ENCODE measurements around the gene ADGRL2.

Gene ADGRL2

GRCh38 chr1:82007804-82008203 is 207.1 kb downstream of the ADGRL2 start:
- Histone ChIP-seq H3K4me2 (ENCODE audit: low read length) (no peak overlapping the region), H2BK15ac (replicated peaks; ENCODE audit: low read depth) (no peak overlapping the region), H3K18ac (ENCODE audit: low read length) (no peak overlapping the region), H3K27me3 (ENCODE audit: insufficient read depth, low read length, poor library complexity) (no peaks in the 10 kb centered on the region), H4K5ac (ENCODE audit: low read length) (no peak overlapping the region), H3K4ac (ENCODE audit: low read depth, low read length) (no peak overlapping the region), H4K8ac (ENCODE audit: low read depth, low read length) (no peak overlapping the region), H2AK5ac (ENCODE audit: low read length) (no peak overlapping the region), H3K23ac (ENCODE audit: low read length) (no peak overlapping the region), H3K9ac (ENCODE audit: low read length) (no peak overlapping the region), H3K79me1 (ENCODE audit: low read length) (no peaks in the 10 kb centered on the region), H3K4me3 (ENCODE audit: low read length) (no peak overlapping the region), H2BK120ac (ENCODE audit: low read depth, low read length) (no peak overlapping the region), H3K36me3 (ENCODE audit: control insufficient read depth, insufficient read depth, low read length) (no peaks in the 10 kb centered on the region), H3K27ac (ENCODE audit: low read depth, low read length) (no peak overlapping the region), H3K56ac (ENCODE audit: low read length) (peak overlapping the region; percentile 25), H3K79me2 (ENCODE audit: control insufficient read depth, insufficient read depth, low read length) (no peaks in the 10 kb centered on the region), H3K4me1 (ENCODE audit: control insufficient read depth, low read depth, low read length) (peaks cover 3% of the 10 kb centered on the region), H2BK5ac (ENCODE audit: low read length) (no peak overlapping the region)
- no peak for DNase-seq

- Histone ChIP-seq H2BK15ac (replicated peaks; ENCODE audit: low read depth) (no peak overlapping the region), H3K79me1 (ENCODE audit: low read length) (no peaks in the 10 kb centered on the region), H3K23ac (ENCODE audit: low read length) (no peak overlapping the region), H3K4me1 (ENCODE audit: control insufficient read depth, low read depth, low read length) (no peaks in the 10 kb centered on the region), H3K56ac (ENCODE audit: low read length) (no peak overlapping the region), H3K79me2 (ENCODE audit: control insufficient read depth, insufficient read depth, low read length) (no peaks in the 10 kb centered on the region), H3K27ac (ENCODE audit: low read depth, low read length) (no peak overlapping the region), H2BK120ac (ENCODE audit: low read depth, low read length) (no peak overlapping the region), H4K5ac (ENCODE audit: low read length) (no peak overlapping the region), H2AK5ac (ENCODE audit: low read length) (no peak overlapping the region), H4K8ac (ENCODE audit: low read depth, low read length) (no peak overlapping the region), H3K9ac (ENCODE audit: low read length) (no peak overlapping the region), H3K18ac (ENCODE audit: low read length) (no peak overlapping the region), H3K27me3 (ENCODE audit: insufficient read depth, low read length, poor library complexity) (no peaks in the 10 kb centered on the region), H3K36me3 (ENCODE audit: control insufficient read depth, insufficient read depth, low read length) (no peaks in the 10 kb centered on the region), H3K4me3 (ENCODE audit: low read length) (no peak overlapping the region), H3K4me2 (ENCODE audit: low read length) (no peak overlapping the region), H2BK5ac (ENCODE audit: low read length) (no peak overlapping the region), H3K4ac (ENCODE audit: low read depth, low read length) (no peak overlapping the region)
- DNase-seq = no peak
Measured at GRCh38 chr1:82013702-82014101, 213.0 kb downstream of the ADGRL2 start.

GRCh38 chr1:82015444-82015843 is 214.7 kb downstream of the ADGRL2 start:
- no CpG with 5 or more reads among the region's 6 CpGs for WGBS (ENCODE audit: extremely low coverage, insufficient coverage, low lambda C conversion rate)
- H3K4me1 ChIP-seq (ENCODE audit: control insufficient read depth, low read depth, low read length) = no peaks in the 10 kb centered on the region

GRCh38 chr1:82018319-82018718 is 217.6 kb downstream of the ADGRL2 start:
- Histone ChIP-seq H3K9ac (ENCODE audit: low read length) (no peak overlapping the region), H3K27ac (ENCODE audit: low read depth, low read length) (no peak overlapping the region), H3K23ac (ENCODE audit: low read length) (no peak overlapping the region), H3K4me3 (ENCODE audit: low read length) (no peak overlapping the region), H2BK120ac (ENCODE audit: low read depth, low read length) (no peak overlapping the region), H2AK5ac (ENCODE audit: low read length) (no peak overlapping the region), H3K4me2 (ENCODE audit: low read length) (no peak overlapping the region), H3K79me1 (ENCODE audit: low read length) (no peaks in the 10 kb centered on the region), H3K18ac (ENCODE audit: low read length) (no peak overlapping the region), H4K8ac (ENCODE audit: low read depth, low read length) (no peak overlapping the region), H3K27me3 (ENCODE audit: insufficient read depth, low read length, poor library complexity) (no peaks in the 10 kb centered on the region), H3K4ac (ENCODE audit: low read depth, low read length) (no peak overlapping the region), H2BK15ac (replicated peaks; ENCODE audit: low read depth) (no peak overlapping the region), H2BK5ac (ENCODE audit: low read length) (no peak overlapping the region), H3K56ac (ENCODE audit: low read length) (no peak overlapping the region), H4K5ac (ENCODE audit: low read length) (no peak overlapping the region), H3K4me1 (ENCODE audit: control insufficient read depth, low read depth, low read length) (no peaks in the 10 kb centered on the region), H3K79me2 (ENCODE audit: control insufficient read depth, insufficient read depth, low read length) (no peaks in the 10 kb centered on the region), H3K36me3 (ENCODE audit: control insufficient read depth, insufficient read depth, low read length) (no peaks in the 10 kb centered on the region)
- no CpG with 5 or more reads among the region's 2 CpGs for WGBS (ENCODE audit: extremely low coverage, insufficient coverage, low lambda C conversion rate)
- DNase-seq = no peak

More at GRCh38 chr1:82015444-82015843, 214.7 kb downstream of the ADGRL2 start:
- H3K79me2 ChIP-seq (ENCODE audit: control insufficient read depth, insufficient read depth, low read length) = no peaks in the 10 kb centered on the region
- H3K23ac ChIP-seq (ENCODE audit: low read length) = no peak overlapping the region
- no peak overlapping the region for H3K4ac ChIP-seq (ENCODE audit: low read depth, low read length)
- H3K18ac ChIP-seq (ENCODE audit: low read length) = no peak overlapping the region
- H3K36me3 ChIP-seq (ENCODE audit: control insufficient read depth, insufficient read depth, low read length) = no peaks in the 10 kb centered on the region
- no peak overlapping the region for H3K4me3 ChIP-seq (ENCODE audit: low read length)
- no peak overlapping the region for H4K8ac ChIP-seq (ENCODE audit: low read depth, low read length)
- no peak overlapping the region for H2BK120ac ChIP-seq (ENCODE audit: low read depth, low read length)
- H2BK5ac ChIP-seq (ENCODE audit: low read length) = no peak overlapping the region
- H3K79me1 ChIP-seq (ENCODE audit: low read length) = no peaks in the 10 kb centered on the region
- H3K27ac ChIP-seq (ENCODE audit: low read depth, low read length) = no peak overlapping the region
- H2AK5ac ChIP-seq (ENCODE audit: low read length) = no peak overlapping the region
- no peak overlapping the region for H3K56ac ChIP-seq (ENCODE audit: low read length)
- H4K5ac ChIP-seq (ENCODE audit: low read length) = no peak overlapping the region
- H3K9ac ChIP-seq (ENCODE audit: low read length) = no peak overlapping the region
- DNase-seq = no peak
- no peak overlapping the region for H2BK15ac ChIP-seq (replicated peaks; ENCODE audit: low read depth)
- H3K27me3 ChIP-seq (ENCODE audit: insufficient read depth, low read length, poor library complexity) = no peaks in the 10 kb centered on the region
- no peak overlapping the region for H3K4me2 ChIP-seq (ENCODE audit: low read length)

GRCh38 chr1:82019508-82019907 is 218.8 kb downstream of the ADGRL2 start:
- no peak overlapping the region for H3K27ac ChIP-seq (ENCODE audit: low read depth, low read length)
- H3K23ac ChIP-seq (ENCODE audit: low read length) = no peak overlapping the region
- H2AK5ac ChIP-seq (ENCODE audit: low read length) = no peak overlapping the region
- no peak overlapping the region for H3K56ac ChIP-seq (ENCODE audit: low read length)
- H3K79me1 ChIP-seq (ENCODE audit: low read length) = no peaks in the 10 kb centered on the region
- no peak overlapping the region for H3K9ac ChIP-seq (ENCODE audit: low read length)
- H3K79me2 ChIP-seq (ENCODE audit: control insufficient read depth, insufficient read depth, low read length) = no peaks in the 10 kb centered on the region
- H3K36me3 ChIP-seq (ENCODE audit: control insufficient read depth, insufficient read depth, low read length) = no peaks in the 10 kb centered on the region
- H3K4me3 ChIP-seq (ENCODE audit: low read length) = no peak overlapping the region
- no peak for DNase-seq
- H2BK15ac ChIP-seq (replicated peaks; ENCODE audit: low read depth) = no peak overlapping the region
- H3K4me2 ChIP-seq (ENCODE audit: low read length) = no peak overlapping the region
- WGBS (ENCODE audit: extremely low coverage, insufficient coverage, low lambda C conversion rate) = no CpG with 5 or more reads among the region's 1 CpG
- H3K27me3 ChIP-seq (ENCODE audit: insufficient read depth, low read length, poor library complexity) = no peaks in the 10 kb centered on the region
- no peak overlapping the region for H2BK120ac ChIP-seq (ENCODE audit: low read depth, low read length)
- no peak overlapping the region for H3K18ac ChIP-seq (ENCODE audit: low read length)
- no peak overlapping the region for H2BK5ac ChIP-seq (ENCODE audit: low read length)
- no peaks in the 10 kb centered on the region for H3K4me1 ChIP-seq (ENCODE audit: control insufficient read depth, low read depth, low read length)
- H4K8ac ChIP-seq (ENCODE audit: low read depth, low read length) = no peak overlapping the region
- H3K4ac ChIP-seq (ENCODE audit: low read depth, low read length) = no peak overlapping the region
- H4K5ac ChIP-seq (ENCODE audit: low read length) = no peak overlapping the region

- H2BK5ac ChIP-seq (ENCODE audit: low read length) = no peak overlapping the region
- H3K18ac ChIP-seq (ENCODE audit: low read length) = no peak overlapping the region
- no peak overlapping the region for H3K23ac ChIP-seq (ENCODE audit: low read length)
- H3K4me2 ChIP-seq (ENCODE audit: low read length) = no peak overlapping the region
- no CpG with 5 or more reads among the region's 3 CpGs for WGBS (ENCODE audit: extremely low coverage, insufficient coverage, low lambda C conversion rate)
- no peak for DNase-seq
- H3K56ac ChIP-seq (ENCODE audit: low read length) = no peak overlapping the region
- no peak overlapping the region for H4K5ac ChIP-seq (ENCODE audit: low read length)
- no peaks in the 10 kb centered on the region for H3K79me1 ChIP-seq (ENCODE audit: low read length)
- no peaks in the 10 kb centered on the region for H3K79me2 ChIP-seq (ENCODE audit: control insufficient read depth, insufficient read depth, low read length)
- H2BK120ac ChIP-seq (ENCODE audit: low read depth, low read length) = no peak overlapping the region
- no peak overlapping the region for H4K8ac ChIP-seq (ENCODE audit: low read depth, low read length)
- H3K4me3 ChIP-seq (ENCODE audit: low read length) = no peak overlapping the region
- H2BK15ac ChIP-seq (replicated peaks; ENCODE audit: low read depth) = no peak overlapping the region
- no peak overlapping the region for H3K27ac ChIP-seq (ENCODE audit: low read depth, low read length)
- no peaks in the 10 kb centered on the region for H3K36me3 ChIP-seq (ENCODE audit: control insufficient read depth, insufficient read depth, low read length)
- H2AK5ac ChIP-seq (ENCODE audit: low read length) = no peak overlapping the region
- H3K4me1 ChIP-seq (ENCODE audit: control insufficient read depth, low read depth, low read length) = no peaks in the 10 kb centered on the region
- H3K4ac ChIP-seq (ENCODE audit: low read depth, low read length) = no peak overlapping the region
- no peak overlapping the region for H3K9ac ChIP-seq (ENCODE audit: low read length)
- H3K27me3 ChIP-seq (ENCODE audit: insufficient read depth, low read length, poor library complexity) = no peaks in the 10 kb centered on the region
Measured at GRCh38 chr1:82030830-82031229, 230.1 kb downstream of the ADGRL2 start.

Measured in mesendoderm (in vitro differentiated cells).